Glomerular visceral epithelial cell (primary cell): ENCODE results near the gene NHSL1.
A peak's percentile ranks its signal among the peaks of the same experiment; 100 is the strongest.

Source experiments
- DNase-seq: peaks from one replicate; pipeline ENCODE4 v3.0.0-alpha.2; 2016; ENCODE audit errors: extremely low spot score

The NHSL1 gene

GRCh38 chr6:138499303-138500018 lies at the start of gene NHSL1:
Gene NHSL1 (minus strand): TSS chr6:138499494. CDS start chr6:138499290, 204 bp downstream.
- DNase-seq, result peak; percentile 82

GRCh38 chr6:138546733-138547185 lies 47.5 kb upstream of the NHSL1 start:
- peak; percentile 20 for DNase-seq

- peak; percentile 25 for DNase-seq
These were observed 46.3 kb upstream of the NHSL1 start for GRCh38 chr6:138545621-138545980.

- no peak for DNase-seq
These were observed 45.2 kb upstream of the NHSL1 start for GRCh38 chr6:138544501-138544900.

- no peak for DNase-seq
These were observed 44.4 kb upstream of the NHSL1 start for GRCh38 chr6:138543657-138544056.

GRCh38 chr6:138541823-138542481 lies 42.7 kb upstream of the NHSL1 start:
- DNase-seq, result no peak

GRCh38 chr6:138540468-138540867 lies 41.2 kb upstream of the NHSL1 start:
- no peak for DNase-seq

- DNase-seq, result no peak
These were observed 40.6 kb upstream of the NHSL1 start for GRCh38 chr6:138539876-138540275.

GRCh38 chr6:138538390-138539031 lies 39.2 kb upstream of the NHSL1 start:
- no peak for DNase-seq

GRCh38 chr6:138537106-138537505 lies 37.8 kb upstream of the NHSL1 start:
- no peak for DNase-seq

- DNase-seq, result no peak
These were observed 36.6 kb upstream of the NHSL1 start for GRCh38 chr6:138535728-138536455.

GRCh38 chr6:138533667-138534066 lies 34.4 kb upstream of the NHSL1 start:
- no peak for DNase-seq

- DNase-seq, result no peak
These were observed 32.1 kb upstream of the NHSL1 start for GRCh38 chr6:138531387-138531786.

GRCh38 chr6:138529478-138529877 lies 30.2 kb upstream of the NHSL1 start:
- no peak for DNase-seq

- no peak for DNase-seq
These were observed 29.7 kb upstream of the NHSL1 start for GRCh38 chr6:138528956-138529355.

GRCh38 chr6:138528137-138528536 lies 28.8 kb upstream of the NHSL1 start:
- no peak for DNase-seq

- DNase-seq, result no peak
These were observed 28.3 kb upstream of the NHSL1 start for GRCh38 chr6:138527411-138528088.

GRCh38 chr6:138526822-138527235 lies 27.5 kb upstream of the NHSL1 start:
- no peak for DNase-seq

GRCh38 chr6:138525355-138525754 lies 26.1 kb upstream of the NHSL1 start:
- no peak for DNase-seq

- no peak for DNase-seq
These were observed 25.2 kb upstream of the NHSL1 start for GRCh38 chr6:138524526-138524925.

GRCh38 chr6:138523347-138524210 lies 24.3 kb upstream of the NHSL1 start:
- DNase-seq, result no peak
